ENCODE results near the gene TMPRSS13. TPM values are rescaled to one million over a fixed set of nuclear protein-coding genes. Genes with fewer than 3 reads are reported as not detected.
A peak's percentile ranks its signal among the peaks of the same experiment; 100 is the strongest.

TMPRSS13 gene
- polyA plus RNA-seq, 1 donor: 3.6 TPM

DNA sequence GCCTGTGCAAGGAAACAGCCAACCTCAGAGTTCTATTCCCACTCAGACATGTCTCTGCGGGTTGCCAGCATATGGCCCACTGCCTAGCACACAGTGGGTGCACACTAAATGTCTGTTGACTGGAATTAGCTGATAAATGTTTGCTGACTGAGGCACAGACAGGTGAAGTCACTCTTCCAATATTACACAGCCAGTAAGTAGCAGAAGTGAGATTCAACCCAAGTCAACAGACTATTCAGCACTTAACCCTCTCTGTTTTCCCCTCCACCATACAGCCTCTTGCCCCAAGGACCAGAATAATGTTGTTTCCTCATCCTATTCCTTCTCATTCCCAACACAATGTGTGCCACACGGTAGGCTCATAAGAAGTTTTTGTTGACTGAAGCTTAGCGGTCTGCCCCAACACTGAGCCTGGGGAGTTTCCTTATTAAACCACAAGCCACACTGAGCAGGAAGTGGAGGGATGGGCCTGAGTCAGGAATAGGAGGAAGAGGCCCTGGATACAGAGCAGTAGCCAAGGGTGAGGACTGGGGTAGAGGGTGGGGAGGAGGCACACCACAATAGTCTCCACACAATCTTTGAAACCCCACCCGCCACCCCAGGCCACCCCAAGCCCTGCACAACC lies 41.3 kb upstream of the TMPRSS13 start:
- Histone ChIP-seq H3K4me3 (ENCODE audit: low read length) (no peak overlapping the region), H3K4me1 (ENCODE audit: control insufficient read depth, insufficient read depth, low read length) (peaks cover 9% of the 10 kb centered on the region), H3K27me3 (ENCODE audit: control insufficient read depth, insufficient read depth, low read length) (no peaks in the 10 kb centered on the region), H3K36me3 (ENCODE audit: control insufficient read depth, insufficient read depth, low read length) (no peaks in the 10 kb centered on the region), H3K27ac (ENCODE audit: low read length) (no peak overlapping the region), H3K9me3 (ENCODE audit: control insufficient read depth, low read depth, low read length) (no peaks in the 10 kb centered on the region)
- DNase-seq: no peak
- no CpG with 5 or more reads among the region's 4 CpGs for WGBS (ENCODE audit: insufficient coverage, low lambda C conversion rate)

- WGBS (ENCODE audit: insufficient coverage, low lambda C conversion rate): no CpG with 5 or more reads among the region's 5 CpGs
- no peak overlapping the region for H3K4me3 ChIP-seq (ENCODE audit: low read length)
- H3K9me3 ChIP-seq (ENCODE audit: control insufficient read depth, low read depth, low read length): no peaks in the 10 kb centered on the region
- DNase-seq: no peak
- peaks cover 9% of the 10 kb centered on the region for H3K4me1 ChIP-seq (ENCODE audit: control insufficient read depth, insufficient read depth, low read length)
- no peaks in the 10 kb centered on the region for H3K36me3 ChIP-seq (ENCODE audit: control insufficient read depth, insufficient read depth, low read length)
- no peak overlapping the region for H3K27ac ChIP-seq (ENCODE audit: low read length)
- H3K27me3 ChIP-seq (ENCODE audit: control insufficient read depth, insufficient read depth, low read length): no peaks in the 10 kb centered on the region
Observed at GRCh38 chr11:117969160-117969991, 40.2 kb upstream of the TMPRSS13 start.

GRCh38 chr11:117966908-117967307 lies 37.7 kb upstream of the TMPRSS13 start:
- no peaks in the 10 kb centered on the region for H3K36me3 ChIP-seq (ENCODE audit: control insufficient read depth, insufficient read depth, low read length)
- H3K27me3 ChIP-seq (ENCODE audit: control insufficient read depth, insufficient read depth, low read length): no peaks in the 10 kb centered on the region
- WGBS (ENCODE audit: insufficient coverage, low lambda C conversion rate): no CpG with 5 or more reads among the region's 8 CpGs
- H3K4me1 ChIP-seq (ENCODE audit: control insufficient read depth, insufficient read depth, low read length): no peaks in the 10 kb centered on the region
- H3K27ac ChIP-seq (ENCODE audit: low read length): no peak overlapping the region
- no peak overlapping the region for H3K4me3 ChIP-seq (ENCODE audit: low read length)
- no peak for DNase-seq
- H3K9me3 ChIP-seq (ENCODE audit: control insufficient read depth, low read depth, low read length): no peaks in the 10 kb centered on the region

DNA sequence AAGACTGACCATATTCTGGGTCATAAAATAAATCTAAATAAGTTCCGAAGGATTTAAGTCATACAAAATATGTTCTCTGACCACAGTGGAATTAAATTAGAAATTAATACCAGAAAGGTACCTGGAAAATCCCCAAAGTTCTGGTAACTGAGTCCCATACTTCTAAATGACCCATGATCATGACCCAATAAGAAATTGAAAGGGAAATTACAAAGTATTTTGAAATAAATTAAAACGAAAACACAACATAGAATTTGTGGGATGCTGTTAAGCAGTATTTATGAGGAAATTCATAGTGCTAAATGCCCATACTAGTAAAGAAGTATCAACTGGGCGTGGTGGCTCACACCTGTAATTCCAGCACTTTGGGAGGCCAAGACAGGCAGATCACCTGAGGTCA lies 33.6 kb upstream of the TMPRSS13 start:
- Histone ChIP-seq H3K36me3 (ENCODE audit: control insufficient read depth, insufficient read depth, low read length) (no peaks in the 10 kb centered on the region), H3K4me1 (ENCODE audit: control insufficient read depth, insufficient read depth, low read length) (no peaks in the 10 kb centered on the region), H3K9me3 (ENCODE audit: control insufficient read depth, low read depth, low read length) (no peaks in the 10 kb centered on the region), H3K27me3 (ENCODE audit: control insufficient read depth, insufficient read depth, low read length) (no peaks in the 10 kb centered on the region), H3K27ac (ENCODE audit: low read length) (no peak overlapping the region), H3K4me3 (ENCODE audit: low read length) (no peak overlapping the region)
- 100% methylated on average over 2 of the region's 3 CpGs for WGBS (ENCODE audit: insufficient coverage, low lambda C conversion rate)
- no peak for DNase-seq

DNA sequence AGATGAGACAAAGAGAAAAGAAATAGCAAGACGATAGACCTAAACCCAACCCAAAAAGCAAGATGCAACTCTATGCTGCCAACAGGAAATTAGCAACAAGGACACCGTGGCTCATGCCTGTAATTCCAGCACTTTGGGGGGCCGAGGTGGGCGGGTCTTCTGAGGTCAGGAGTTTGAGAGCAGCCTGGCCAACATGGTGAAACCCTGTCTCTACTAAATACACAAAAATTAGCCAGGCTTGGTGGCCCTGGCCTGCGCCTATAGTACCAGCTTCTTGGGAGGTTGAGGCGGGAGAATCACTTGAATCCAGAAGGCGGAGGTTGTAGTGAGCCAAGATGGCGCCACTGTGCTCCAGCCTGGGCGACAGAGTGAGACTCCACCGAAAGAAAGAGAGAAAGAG lies 32.7 kb upstream of the TMPRSS13 start:
- H3K4me1 ChIP-seq (ENCODE audit: control insufficient read depth, insufficient read depth, low read length): no peaks in the 10 kb centered on the region
- 93% methylated on average over 6 of the region's 10 CpGs for WGBS (ENCODE audit: insufficient coverage, low lambda C conversion rate)
- H3K27me3 ChIP-seq (ENCODE audit: control insufficient read depth, insufficient read depth, low read length): no peaks in the 10 kb centered on the region
- H3K27ac ChIP-seq (ENCODE audit: low read length): no peak overlapping the region
- H3K9me3 ChIP-seq (ENCODE audit: control insufficient read depth, low read depth, low read length): no peaks in the 10 kb centered on the region
- DNase-seq: no peak
- no peak overlapping the region for H3K4me3 ChIP-seq (ENCODE audit: low read length)
- no peaks in the 10 kb centered on the region for H3K36me3 ChIP-seq (ENCODE audit: control insufficient read depth, insufficient read depth, low read length)

DNA sequence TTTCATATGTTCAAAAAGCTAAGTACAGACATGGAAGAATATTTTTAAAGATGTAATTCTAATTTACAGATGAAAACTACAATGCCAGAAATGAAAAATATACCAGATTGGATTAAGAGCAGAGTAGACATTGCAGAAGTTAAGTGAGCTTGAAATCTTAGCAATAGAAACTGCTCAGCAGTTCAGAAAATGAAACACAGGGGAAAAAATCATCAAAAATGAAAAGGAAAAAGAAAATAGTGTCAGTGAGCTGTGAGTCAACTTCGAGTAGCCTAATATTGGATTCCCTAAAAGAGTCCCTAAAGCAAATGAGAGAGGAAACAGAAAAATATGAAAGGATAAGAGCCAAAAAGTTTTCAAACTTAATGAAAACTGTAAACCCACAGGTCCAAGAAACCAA lies 31.2 kb upstream of the TMPRSS13 start:
- Histone ChIP-seq H3K27ac (ENCODE audit: low read length) (no peak overlapping the region), H3K27me3 (ENCODE audit: control insufficient read depth, insufficient read depth, low read length) (no peaks in the 10 kb centered on the region), H3K9me3 (ENCODE audit: control insufficient read depth, low read depth, low read length) (no peaks in the 10 kb centered on the region), H3K4me1 (ENCODE audit: control insufficient read depth, insufficient read depth, low read length) (no peaks in the 10 kb centered on the region), H3K36me3 (ENCODE audit: control insufficient read depth, insufficient read depth, low read length) (no peaks in the 10 kb centered on the region), H3K4me3 (ENCODE audit: low read length) (no peak overlapping the region)
- no peak for DNase-seq
- WGBS (ENCODE audit: insufficient coverage, low lambda C conversion rate): 100% methylated on average over 1 of the region's 1 CpG

- H3K36me3 ChIP-seq (ENCODE audit: control insufficient read depth, insufficient read depth, low read length): no peaks in the 10 kb centered on the region
- no peak overlapping the region for H3K4me3 ChIP-seq (ENCODE audit: low read length)
- H3K9me3 ChIP-seq (ENCODE audit: control insufficient read depth, low read depth, low read length): no peaks in the 10 kb centered on the region
- DNase-seq: no peak
- no CpG with 5 or more reads among the region's 1 CpG for WGBS (ENCODE audit: insufficient coverage, low lambda C conversion rate)
- no peaks in the 10 kb centered on the region for H3K27me3 ChIP-seq (ENCODE audit: control insufficient read depth, insufficient read depth, low read length)
- no peak overlapping the region for H3K27ac ChIP-seq (ENCODE audit: low read length)
- no peaks in the 10 kb centered on the region for H3K4me1 ChIP-seq (ENCODE audit: control insufficient read depth, insufficient read depth, low read length)
Observed at GRCh38 chr11:117959438-117960149, 30.4 kb upstream of the TMPRSS13 start.

DNA sequence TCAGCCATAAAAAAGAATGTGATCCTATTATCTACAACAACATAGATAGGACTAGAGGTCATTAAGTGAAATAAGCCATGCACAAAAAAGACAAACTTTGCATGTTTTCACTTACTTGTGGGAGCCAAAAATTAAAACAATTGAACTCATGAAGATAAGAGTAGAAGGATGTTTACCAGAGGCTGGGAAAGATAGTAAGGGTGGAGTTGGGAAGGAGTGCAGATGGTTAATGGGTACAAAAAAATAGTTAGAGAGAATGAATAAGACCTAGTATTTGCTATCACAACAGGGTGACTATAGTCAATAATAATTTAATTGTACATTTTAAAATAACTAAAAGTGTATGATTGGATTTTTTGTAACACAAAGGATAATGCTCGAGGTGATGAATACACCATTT lies 29.7 kb upstream of the TMPRSS13 start:
- Histone ChIP-seq H3K27ac (ENCODE audit: low read length) (no peak overlapping the region), H3K36me3 (ENCODE audit: control insufficient read depth, insufficient read depth, low read length) (no peaks in the 10 kb centered on the region), H3K27me3 (ENCODE audit: control insufficient read depth, insufficient read depth, low read length) (no peaks in the 10 kb centered on the region), H3K4me1 (ENCODE audit: control insufficient read depth, insufficient read depth, low read length) (no peaks in the 10 kb centered on the region), H3K4me3 (ENCODE audit: low read length) (no peak overlapping the region), H3K9me3 (ENCODE audit: control insufficient read depth, low read depth, low read length) (no peaks in the 10 kb centered on the region)
- no peak for DNase-seq
- WGBS (ENCODE audit: insufficient coverage, low lambda C conversion rate): 100% methylated on average over 1 of the region's 1 CpG

DNA sequence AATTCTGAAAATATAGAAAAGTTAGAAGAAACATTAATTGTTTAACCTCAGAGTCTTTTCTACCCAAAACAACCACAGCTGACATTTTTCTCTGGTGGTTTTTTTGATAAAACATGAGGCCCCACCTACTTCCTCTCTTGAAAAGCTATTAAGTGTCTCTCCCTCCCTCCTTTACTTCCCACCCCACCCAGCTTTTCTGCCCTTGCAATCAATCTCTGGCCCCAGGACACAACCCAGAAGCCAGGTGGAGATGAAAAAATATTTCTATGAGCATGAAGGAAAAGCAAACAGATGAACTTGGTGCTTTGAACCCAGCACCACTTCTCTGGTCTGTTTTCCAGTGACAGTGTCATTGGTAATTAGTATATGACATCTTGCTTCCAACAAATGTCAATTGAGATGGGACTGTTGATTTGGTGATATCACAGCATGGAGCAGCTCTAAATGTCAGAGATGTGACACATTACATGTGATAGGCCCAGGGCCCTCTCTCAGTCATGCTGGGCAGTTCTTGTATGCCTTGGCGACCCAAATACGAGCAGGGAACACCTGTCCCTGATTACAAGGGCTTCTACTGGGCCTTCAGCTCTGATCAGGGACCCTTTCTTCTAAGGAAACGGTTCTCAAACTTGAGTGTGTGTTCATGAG lies 23.9 kb upstream of the TMPRSS13 start:
- no peaks in the 10 kb centered on the region for H3K36me3 ChIP-seq (ENCODE audit: control insufficient read depth, insufficient read depth, low read length)
- peak in 1 of 2 donors; percentile 51 for DNase-seq
- H3K4me1 ChIP-seq (ENCODE audit: control insufficient read depth, insufficient read depth, low read length): no peaks in the 10 kb centered on the region
- no peak overlapping the region for H3K4me3 ChIP-seq (ENCODE audit: low read length)
- no peaks in the 10 kb centered on the region for H3K27me3 ChIP-seq (ENCODE audit: control insufficient read depth, insufficient read depth, low read length)
- H3K27ac ChIP-seq (ENCODE audit: low read length): no peak overlapping the region
- no peaks in the 10 kb centered on the region for H3K9me3 ChIP-seq (ENCODE audit: control insufficient read depth, low read depth, low read length)
- WGBS (ENCODE audit: insufficient coverage, low lambda C conversion rate): no CpG with 5 or more reads among the region's 3 CpGs
